A549 (cell line): ENCODE measurements around the gene CERK. TPM values are rescaled to one million over a fixed set of nuclear protein-coding genes. Genes with fewer than 3 reads are reported as not detected.

Source experiments
- ATAC-seq, 2 experiments: fragments of 200-7000 bp in 1 of 2; fragments of >200 bp in 1 of 2; cut with Nextera tagmentation in 1 of 2; cut with Tn5 transposase in 1 of 2; 3 replicates each; pipeline versions ENCODE4 v1.8.0 to v1.9.1; 2018 to 2020; ENCODE audit warnings: mild to moderate bottlenecking in 1 of 2, moderate library complexity in 1 of 2
- CTCF ChIA-PET: fragments of 300-600 bp; sonication (Branson Sonifier 250); formaldehyde crosslinking; extraction: SDS; loops from one replicate; lab custom pipeline; 2021; ENCODE audit warnings: antibody characterized with exemption, inconsistent platforms; lab: Yijun Ruan, JAX
- POLR2A ChIA-PET: fragments of 350-600 bp; formaldehyde crosslinking; extraction: SDS; loops from one replicate; lab custom pipeline; 2021; ENCODE audit warnings: antibody characterized with exemption, inconsistent platforms; lab: Yijun Ruan, JAX
- DNase-seq, 2 experiments: peaks; one replicate each; pipeline versions ENCODE4 v3.0.0 to v3.0.0-alpha.2; 2011 to 2016; ENCODE audit warnings: low read depth in 1 of 2, low spot score in 1 of 2
- FAIRE-seq: peaks from 2 replicates; lab custom pipeline; 2011; peaks lifted over from hg19 to GRCh38; lab: Jason Lieb, UNC
- H3K27ac ChIP-seq, 2 experiments: fragments of >200 bp; sonication (Bioruptor Twin); formaldehyde crosslinking; 3 replicates each; pipeline ENCODE4 v1.5.1; 2016 to 2017
- H3K4me1 ChIP-seq: fragments of >200 bp; sonication (Bioruptor Twin); formaldehyde crosslinking; 3 replicates; pipeline ENCODE4 v1.6.1; 2016
- H3K4me2 ChIP-seq: fragments of >200 bp; sonication (Bioruptor Twin); formaldehyde crosslinking; 3 replicates; pipeline ENCODE4 v1.6.1; 2016
- H3K4me3 ChIP-seq: fragments of >200 bp; sonication (Bioruptor Twin); formaldehyde crosslinking; 3 replicates; pipeline ENCODE4 v1.5.1; 2016
- H3K9me3 ChIP-seq: fragments of >200 bp; sonication (Bioruptor Twin); formaldehyde crosslinking; 3 replicates; pipeline ENCODE4 v1.6.1; 2016
- ATOH8 ChIP-seq: fragments of 250-450 bp; sonication (Bioruptor Pico); IDR thresholded peaks from 2 replicates; pipeline ENCODE4 v1.5.0; 2020; ENCODE audit warnings: low read depth, mild to moderate bottlenecking, moderate library complexity
- CBX2 ChIP-seq: fragments of 200-600 bp; sonication (generic); IDR thresholded peaks from 2 replicates; pipeline ENCODE4 v1.6.1; 2016; ENCODE audit warnings: low read depth, mild to moderate bottlenecking, borderline replicate concordance
- CHD2 ChIP-seq: fragments of 150-350 bp; IDR thresholded peaks from 2 replicates; pipeline ENCODE4 v1.6.1; 2014; ENCODE audit warnings: low read length; ENCODE audit not compliant: partially characterized antibody
- CTCF ChIP-seq: fragments of >200 bp; sonication (Bioruptor Twin); formaldehyde crosslinking; IDR thresholded peaks from 3 replicates; pipeline ENCODE4 v1.5.1; 2016
- E2F6 ChIP-seq: IDR thresholded peaks from 2 replicates; pipeline ENCODE4 v1.6.1; 2012; ENCODE audit warnings: low read depth, borderline replicate concordance
- EHF ChIP-seq: fragments of 250-450 bp; sonication (Bioruptor Pico); IDR thresholded peaks from 2 replicates; pipeline ENCODE4 v1.5.0; 2020; ENCODE audit warnings: mild to moderate bottlenecking
- ELK1 ChIP-seq: fragments of 150-350 bp; IDR thresholded peaks from 2 replicates; pipeline ENCODE4 v1.6.1; 2014; ENCODE audit warnings: low read depth, mild to moderate bottlenecking, low read length
- FOSB ChIP-seq: fragments of 250-450 bp; sonication (Bioruptor Pico); IDR thresholded peaks from 2 replicates; pipeline ENCODE4 v1.5.0; 2020; ENCODE audit warnings: mild to moderate bottlenecking, moderate library complexity
- FOSL2 ChIP-seq, 2 experiments: fragments of 450-650 bp in 1 of 2; fragments of >200 bp in 1 of 2; sonication (Bioruptor Twin) in 1 of 2; formaldehyde crosslinking; IDR thresholded peaks; 2 replicates each; pipeline versions ENCODE4 v1.5.0 to v1.6.1; 2016 to 2020; ENCODE audit warnings: mild to moderate bottlenecking in 1 of 2, moderate library complexity in 1 of 2
- HDAC2 ChIP-seq: fragments of 200-600 bp; sonication (generic); IDR thresholded peaks from 2 replicates; pipeline ENCODE4 v1.6.1; 2016
- HEYL ChIP-seq: fragments of 250-450 bp; sonication (Bioruptor Pico); IDR thresholded peaks from 2 replicates; pipeline ENCODE4 v1.8.0; 2021; ENCODE audit warnings: mild to moderate bottlenecking, moderate library complexity
- KDM5A ChIP-seq: fragments of 200-600 bp; sonication (generic); IDR thresholded peaks from 2 replicates; pipeline ENCODE4 v1.6.1; 2016; ENCODE audit warnings: antibody characterized with exemption, mild to moderate bottlenecking
- MAX ChIP-seq: IDR thresholded peaks from 2 replicates; pipeline ENCODE4 v1.6.1; 2012
- MAZ ChIP-seq: fragments of 150-350 bp; IDR thresholded peaks from 2 replicates; pipeline ENCODE4 v1.6.1; 2014; ENCODE audit warnings: antibody characterized with exemption, low read depth, low read length, borderline replicate concordance
- RARB ChIP-seq: fragments of 250-450 bp; sonication (Bioruptor Pico); IDR thresholded peaks from 2 replicates; pipeline ENCODE4 v1.8.0; 2021; ENCODE audit warnings: mild to moderate bottlenecking, moderate library complexity
- RFX5 ChIP-seq: fragments of 450-650 bp; IDR thresholded peaks from 2 replicates; pipeline ENCODE4 v1.7.1; 2014; ENCODE audit warnings: antibody characterized with exemption, mild to moderate bottlenecking, moderate library complexity
- RNF2 ChIP-seq: fragments of 200-600 bp; sonication (generic); IDR thresholded peaks from 2 replicates; pipeline ENCODE4 v1.6.1; 2016; ENCODE audit warnings: low read depth, mild to moderate bottlenecking, antibody characterized with exemption, moderate library complexity, borderline replicate concordance
- USF2 ChIP-seq: fragments of 450-650 bp; IDR thresholded peaks from 2 replicates; pipeline ENCODE4 v1.6.1; 2014; ENCODE audit warnings: antibody characterized with exemption
- ZNF302 ChIP-seq: fragments of 250-450 bp; sonication (Bioruptor Pico); IDR thresholded peaks from 2 replicates; pipeline ENCODE4 v1.9.0; 2021; ENCODE audit warnings: inconsistent platforms, mild to moderate bottlenecking, moderate library complexity
- WGBS: methylation state at CpG from one replicate; pipeline ENCODE4 v1.1.6; 2017; ENCODE audit errors: missing lambda C conversion rate; 5-methylcytosine and 5-hydroxymethylcytosine counted together
- polyA plus RNA-seq, 4 experiments: library from polyadenylated mRNA; depleted of rRNA in 3 of 4; stranded (reverse); fragments of >200 nt; fragmentation: RNase III in 1 of 4; extraction: RNeasy Plus Mini Kit Qiagen cat#74134 plus additional on column Dnase treatment in 1 of 4; gene quantifications; 2 replicates in 3 of 4; 3 replicates in 1 of 4; pipeline ENCODE4 v1.2.3, GENCODE V29; 2011 to 2017

CERK gene
- polyA plus RNA-seq, 2 of the 4 experiments (the other 2 are of a cell fraction) = 13.1 to 15.6 TPM

GRCh38 chr22:46740910-46741780, 3.1 kb upstream of the CERK start:
- FAIRE-seq = no peak
- POLR2A ChIA-PET = interaction anchor here (2.1 kb wide), 1 partner anchor 21 kb away, joined by 9 read pairs; the partner anchor contains the start of gene TBC1D22A
- Histone ChIP-seq H3K27ac (0 out of 6 replicates have a peak overlapping the region, but pooled peaks of 1 of the 2 experiments have one; percentile 11), H3K4me3 (no peak overlapping the region), H3K4me2 (no peak overlapping the region), H3K4me1 (peaks cover 32% of the 10 kb centered on the region), H3K9me3 (no peaks in the 10 kb centered on the region)
- TF ChIP-seq KDM5A = no peak
- no peak for TF ChIP-seq RARB (CRISPR knock-in tag)
- TF ChIP-seq ELK1 = no peak
- no peak for TF ChIP-seq ATOH8
- no peak for TF ChIP-seq CBX2
- TF ChIP-seq HDAC2 = no peak
- TF ChIP-seq RNF2 = no peak
- TF ChIP-seq USF2 = no peak
- TF ChIP-seq CTCF = no peak
- no peak for TF ChIP-seq E2F6
- TF ChIP-seq MAX = no peak
- no peak for TF ChIP-seq FOSB
- no peak for TF ChIP-seq FOSL2 (IDR thresholded peaks at IDR 0.05)
- TF ChIP-seq FOSL2 (CRISPR knock-in tag; IDR thresholded peaks at IDR 0.05) = no peak
- no peak for TF ChIP-seq ZNF302 (CRISPR knock-in tag)
- TF ChIP-seq MAZ = no peak
- TF ChIP-seq RFX5 = no peak
- no peak for TF ChIP-seq CHD2
- no peak for TF ChIP-seq EHF (CRISPR knock-in tag)
- TF ChIP-seq HEYL (CRISPR knock-in tag) = no peak
- no peak for DNase-seq
- 95% methylated on average over 14 of the region's 14 CpGs for WGBS
- CTCF ChIA-PET = interaction anchor here (0.6 to 2.9 kb wide), 8 partner anchors 9 to 178 kb away, joined by 3 to 26 read pairs (median 4); partner anchors contain the start of gene TBC1D22A
- ATAC-seq = no peak
